Spleen (tissue), 11 donors: ENCODE data around the gene CNTNAP1. TPM values are rescaled to one million over a fixed set of nuclear protein-coding genes. Genes with fewer than 3 reads are reported as not detected.
"Not testable (repeated sequence)": the region's sequence is repeated elsewhere in the genome, so short reads cannot be mapped to it uniquely, and the experiment has no call there.

Experiments
- DNase-seq: peaks from one replicate; pipeline ENCODE4 v3.0.0-alpha.2; 2020
- H3K27ac ChIP-seq, 8 donors: fragments of 200-600 bp; sonication (generic) in 7 of 8; 1 replicate in 4 of 8; 2 replicates in 4 of 8; pipeline versions ENCODE4 v1.5.0 to v1.8.0; 2016 to 2021; ENCODE audit warnings: inconsistent platforms in 4 of 8, mild to moderate bottlenecking in 4 of 8, moderate library complexity in 1 of 8
- H3K27me3 ChIP-seq, 7 donors: fragments of 200-600 bp; sonication (generic) in 6 of 7; replicated peaks in 1 of 7; 1 replicate in 4 of 7; 2 replicates in 3 of 7; pipeline versions ENCODE4 v1.5.0 to v1.8.0; 2016 to 2021; ENCODE audit warnings: inconsistent platforms in 3 of 7, mild to moderate bottlenecking in 1 of 7
- H3K36me3 ChIP-seq, 6 donors: fragments of 200-600 bp; sonication (generic) in 5 of 6; 1 replicate in 4 of 6; 2 replicates in 2 of 6; pipeline versions ENCODE4 v1.5.0 to v1.8.0; 2016 to 2021; ENCODE audit warnings: inconsistent platforms in 2 of 6
- H3K4me1 ChIP-seq, 6 donors: fragments of 200-600 bp; sonication (generic) in 5 of 6; 1 replicate in 3 of 6; 2 replicates in 3 of 6; pipeline versions ENCODE4 v1.5.0 to v1.8.0; 2016 to 2021; ENCODE audit warnings: inconsistent platforms in 3 of 6
- H3K4me3 ChIP-seq, 8 donors: fragments of 200-600 bp; sonication (generic) in 7 of 8; 1 replicate in 4 of 8; 2 replicates in 4 of 8; pipeline versions ENCODE4 v1.5.0 to v1.8.0; 2016 to 2021; ENCODE audit warnings: inconsistent platforms in 4 of 8, mild to moderate bottlenecking in 4 of 8, moderate library complexity in 2 of 8
- H3K9me3 ChIP-seq, 8 donors: fragments of 200-600 bp; sonication (generic) in 7 of 8; 1 replicate in 4 of 8; 2 replicates in 4 of 8; pipeline versions ENCODE4 v1.5.0 to v1.8.0; 2016 to 2021; ENCODE audit warnings: inconsistent platforms in 4 of 8
- POLR2A ChIP-seq, 3 donors: fragments of 450-650 bp; IDR thresholded peaks; one replicate each; pipeline ENCODE4 v1.5.1; 2017; ENCODE audit warnings: antibody characterized with exemption in 3 of 3, mild to moderate bottlenecking in 1 of 3
- POLR2AphosphoS5 ChIP-seq, 3 donors: sonication (generic); formaldehyde crosslinking; IDR thresholded peaks; one replicate each; pipeline ENCODE4 v1.5.1; 2017; ENCODE audit warnings: antibody characterized with exemption in 3 of 3
- WGBS, 5 donors: extraction: QIAGEN DNeasy Blood & Tissue Kit in 3 of 5; methylation state at CpG; one replicate each; pipeline versions ENCODE4 v1.1.5 to v1.1.7; 2013 to 2018; 5-methylcytosine and 5-hydroxymethylcytosine counted together
- intact Hi-C: fragments of 100-400 bp; cut with DNase I; formaldehyde crosslinking; loops from one replicate; pipeline ENCODE4 v1.15.0; 2023; ENCODE audit warnings: low total_unique reads
- polyA plus RNA-seq, 3 donors: library from polyadenylated mRNA; stranded (reverse); fragments of 200-250 nt; gene quantifications; one replicate each; pipeline ENCODE4 v1.2.1, GENCODE V29; 2013
- total RNA-seq, 7 donors: library from RNA; depleted of rRNA in 3 of 7; stranded (reverse); fragments of >200 nt in 3 of 7; fragmentation: NEBNext Ultra II Directional in 4 of 7; extraction: Animal tissue kit (Norgen Biotek cat#: 25700) in 4 of 7; gene quantifications; one replicate each; pipeline versions ENCODE4 v1.1.0 to v1.2.1, GENCODE V29; 2016 to 2021
- TF ChIP-seq, protein P1 (sequence below), 11 experiments: fragments of 200-600 bp in 7 of 11; fragments of 450-650 bp in 4 of 11; sonication (generic) in 4 of 11; IDR thresholded peaks in 8 of 11; conservative IDR thresholded peaks in 3 of 11; 1 replicate in 7 of 11; 2 replicates in 4 of 11; pipeline versions ENCODE4 v1.4.0 to v1.8.0; 2016 to 2021; ENCODE audit warnings: antibody characterized with exemption in 11 of 11, inconsistent platforms in 4 of 11, mild to moderate bottlenecking in 1 of 11
- donor health status: healthy with polysubstance abuse.
- donor health status: DM: no; HTN: no; CAD: no; lungs with moderate emphysema.
- donor health status: DM: no; HTN: no; CAD: no.
- donor health status: Bipolar disorder and iron deficiency.
- donor health status: healthy.
- donor health status: DM: no; HTN: no; CAD: no.
- donor health status: DM: yes; HTN: yes; CAD: no.

Gene CNTNAP1
- total and polyA plus RNA-seq, 10 donors, result 1.1 to 11.2 (median 4.3) TPM

DNA sequence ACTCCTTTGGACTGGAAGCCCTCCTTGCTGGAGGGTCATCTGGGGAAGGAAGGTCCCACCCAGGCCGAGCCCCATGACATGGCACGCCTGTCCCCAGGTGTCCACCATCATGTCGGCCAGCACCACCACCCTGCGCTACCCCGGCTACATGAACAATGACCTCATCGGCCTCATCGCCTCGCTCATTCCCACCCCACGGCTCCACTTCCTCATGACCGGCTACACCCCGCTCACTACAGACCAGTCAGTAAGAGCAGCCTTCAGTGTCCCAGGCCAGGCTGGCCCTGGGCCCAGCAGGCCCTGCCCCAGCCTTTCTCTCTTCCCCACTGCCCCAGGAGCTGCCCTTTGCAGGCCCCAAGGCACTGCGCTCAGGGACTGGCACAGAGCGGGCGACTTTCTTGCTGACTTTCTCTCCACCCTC lies 16.7 kb upstream of the CNTNAP1 start:
- 86 to 94% (median 87%) methylated on average over 13 to 14 of the region's 14 CpGs for WGBS, 5 donors
- Histone ChIP-seq H3K9me3 (no peaks in the 10 kb centered on the region), H3K4me1 (peaks cover 0 to 43% (median 16%) of the 10 kb centered on the region in 6 donors), H3K27me3 (peaks cover 0 to 15% (median 0%) of the 10 kb centered on the region in 7 donors), H3K27ac (no peak overlapping the region), H3K4me3 (no peak overlapping the region), H3K36me3 (peaks cover 0 to 89% (median 33%) of the 10 kb centered on the region in 6 donors)
- no peak for DNase-seq
- no peak for TF ChIP-seq POLR2A (IDR thresholded peaks at IDR 0.05)
- TF ChIP-seq, protein P1, sequence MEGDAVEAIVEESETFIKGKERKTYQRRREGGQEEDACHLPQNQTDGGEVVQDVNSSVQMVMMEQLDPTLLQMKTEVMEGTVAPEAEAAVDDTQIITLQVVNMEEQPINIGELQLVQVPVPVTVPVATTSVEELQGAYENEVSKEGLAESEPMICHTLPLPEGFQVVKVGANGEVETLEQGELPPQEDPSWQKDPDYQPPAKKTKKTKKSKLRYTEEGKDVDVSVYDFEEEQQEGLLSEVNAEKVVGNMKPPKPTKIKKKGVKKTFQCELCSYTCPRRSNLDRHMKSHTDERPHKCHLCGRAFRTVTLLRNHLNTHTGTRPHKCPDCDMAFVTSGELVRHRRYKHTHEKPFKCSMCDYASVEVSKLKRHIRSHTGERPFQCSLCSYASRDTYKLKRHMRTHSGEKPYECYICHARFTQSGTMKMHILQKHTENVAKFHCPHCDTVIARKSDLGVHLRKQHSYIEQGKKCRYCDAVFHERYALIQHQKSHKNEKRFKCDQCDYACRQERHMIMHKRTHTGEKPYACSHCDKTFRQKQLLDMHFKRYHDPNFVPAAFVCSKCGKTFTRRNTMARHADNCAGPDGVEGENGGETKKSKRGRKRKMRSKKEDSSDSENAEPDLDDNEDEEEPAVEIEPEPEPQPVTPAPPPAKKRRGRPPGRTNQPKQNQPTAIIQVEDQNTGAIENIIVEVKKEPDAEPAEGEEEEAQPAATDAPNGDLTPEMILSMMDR (IDR thresholded peaks at IDR 0.05 in 8 of 11, conservative IDR thresholded peaks at IDR 0.05 in 3 of 11), result no peak
- TF ChIP-seq POLR2AphosphoS5 (IDR thresholded peaks at IDR 0.05), result no peak
- intact Hi-C loops, result no loop called here

DNA sequence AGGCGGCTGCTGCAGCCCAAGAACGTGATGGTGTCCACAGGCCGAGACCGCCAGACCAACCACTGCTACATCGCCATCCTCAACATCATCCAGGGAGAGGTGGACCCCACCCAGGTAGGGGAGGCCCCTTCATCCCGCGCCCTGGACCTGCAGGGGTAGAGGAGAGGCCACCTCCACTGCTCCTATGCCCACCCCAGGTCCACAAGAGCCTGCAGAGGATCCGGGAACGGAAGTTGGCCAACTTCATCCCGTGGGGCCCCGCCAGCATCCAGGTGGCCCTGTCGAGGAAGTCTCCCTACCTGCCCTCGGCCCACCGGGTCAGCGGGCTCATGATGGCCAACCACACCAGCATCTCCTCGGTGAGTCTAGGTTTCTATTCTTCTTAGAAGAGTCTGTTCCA lies 16.2 kb upstream of the CNTNAP1 start:
- peaks cover 0 to 43% (median 18%) of the 10 kb centered on the region in 6 donors for H3K4me1 ChIP-seq
- H3K4me3 ChIP-seq, DNase-seq, H3K27ac ChIP-seq, intact Hi-C loops, H3K9me3 ChIP-seq: not testable (repeated sequence)
- peaks cover 0 to 21% (median under 1%) of the 10 kb centered on the region in 7 donors for H3K27me3 ChIP-seq
- WGBS, 5 donors, result 80 to 93% (median 87%) methylated on average over 9 to 13 of the region's 16 CpGs
- H3K36me3 ChIP-seq, result peaks cover 0 to 94% (median 32%) of the 10 kb centered on the region in 6 donors

DNA sequence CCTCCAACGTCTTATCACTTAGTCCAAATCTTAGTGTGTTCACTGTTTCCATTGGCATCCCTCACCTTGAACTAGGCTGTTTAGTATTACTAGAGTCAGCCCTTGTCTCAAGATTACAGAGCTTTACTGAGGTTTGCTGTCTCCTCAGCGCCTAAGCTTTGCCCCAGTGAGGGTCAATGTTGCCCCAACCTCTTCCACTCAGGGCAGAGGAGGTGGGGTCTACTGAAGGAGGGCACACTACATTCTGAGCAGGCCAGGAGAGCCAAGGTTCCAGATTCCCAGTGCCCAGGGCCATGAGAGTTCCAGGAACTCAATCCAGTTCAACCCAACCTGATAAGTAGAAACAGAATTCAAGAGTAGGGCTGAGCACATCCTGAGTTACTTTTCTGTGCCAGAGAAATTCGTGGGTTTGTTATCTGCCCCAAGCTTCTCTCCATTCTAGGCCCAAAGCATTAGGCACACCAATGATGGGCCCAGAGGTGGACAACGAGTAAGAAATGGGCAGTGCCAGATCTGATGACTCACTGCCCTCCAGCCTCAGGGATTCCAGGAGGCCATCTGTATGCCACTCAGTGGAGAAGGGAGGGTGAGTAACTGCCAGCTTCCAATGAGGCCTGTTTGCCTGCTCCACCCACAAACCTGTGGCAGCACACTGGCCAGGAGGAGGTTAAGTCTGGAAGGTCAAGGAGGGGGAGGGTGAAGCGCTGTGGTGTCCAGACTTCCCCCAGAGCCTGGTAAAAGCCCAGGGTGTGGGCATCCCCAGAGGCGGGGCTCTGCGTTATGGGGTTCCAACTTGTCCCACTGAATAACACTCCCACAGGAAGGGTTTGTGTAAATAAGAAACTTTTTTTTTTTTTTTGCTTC lies 15.0 kb upstream of the CNTNAP1 start:
- intact Hi-C loops, result no loop called here
- Histone ChIP-seq H3K4me1 (peaks cover 0 to 50% (median 29%) of the 10 kb centered on the region in 6 donors), H3K9me3 (no peaks in the 10 kb centered on the region), H3K36me3 (peaks cover 0 to 96% (median 28%) of the 10 kb centered on the region in 6 donors), H3K27ac (peak overlapping the region in 5 of 8 donors; percentile 15 to 46 (median 34)), H3K27me3 (peaks cover 0 to 33% (median 11%) of the 10 kb centered on the region in 7 donors), H3K4me3 (no peak overlapping the region)
- DNase-seq, result peak; percentile 41
- TF ChIP-seq POLR2A (IDR thresholded peaks at IDR 0.05) (no peak), POLR2AphosphoS5 (IDR thresholded peaks at IDR 0.05) (no peak)
- TF ChIP-seq, protein P1 (IDR thresholded peaks at IDR 0.05 in 8 of 11, conservative IDR thresholded peaks at IDR 0.05 in 3 of 11), result no peak
- 57 to 75% (median 74%) methylated on average over 7 of the region's 7 CpGs for WGBS, 5 donors

DNA sequence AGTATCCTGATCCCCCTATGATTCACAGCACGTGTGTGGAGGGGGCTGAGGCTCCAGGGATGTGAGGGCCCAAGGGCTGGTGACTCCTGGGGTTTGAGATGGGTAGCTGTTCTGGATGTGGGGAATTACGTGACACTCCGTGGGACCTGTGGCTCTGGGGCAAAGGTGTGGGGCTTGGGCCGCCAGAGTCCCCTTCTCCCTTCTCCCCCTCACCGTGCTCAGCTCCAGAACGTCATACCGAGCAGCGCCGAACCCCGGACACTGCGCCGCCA lies 12.7 kb upstream of the CNTNAP1 start:
- intact Hi-C loops, result no loop called here
- no peak for DNase-seq
- Histone ChIP-seq H3K27me3 (peaks cover 0 to 56% (median 22%) of the 10 kb centered on the region in 7 donors), H3K9me3 (no peaks in the 10 kb centered on the region), H3K36me3 (peaks cover 0 to 89% (median 27%) of the 10 kb centered on the region in 6 donors), H3K4me3 (peak overlapping the region in 4 of 8 donors; percentile 24 to 67 (median 34)), H3K27ac (peak overlapping the region in 1 of 8 donors; percentile 1), H3K4me1 (peaks cover 8 to 72% (median 46%) of the 10 kb centered on the region in 6 donors)
- 58 to 72% (median 65%) methylated on average over 9 to 12 of the region's 12 CpGs for WGBS, 5 donors
- TF ChIP-seq POLR2AphosphoS5 (IDR thresholded peaks at IDR 0.05) (no peak), POLR2A (IDR thresholded peaks at IDR 0.05) (no peak)
- TF ChIP-seq, protein P1 (IDR thresholded peaks at IDR 0.05 in 8 of 11, conservative IDR thresholded peaks at IDR 0.05 in 3 of 11), result no peak
